HG02759 (cell line): ENCODE results near the gene IQSEC1.

Experiments used
- ATAC-seq: cut with Tn5 transposase; IDR thresholded peaks from one replicate; pipeline ENCODE4 v1.9.1; 2021; ENCODE audit warnings: mild to moderate bottlenecking, moderate library complexity; ENCODE audit not compliant: unreplicated experiment

IQSEC1 gene

GRCh38 chr3:13051581-13051980 is 21.6 kb downstream of the IQSEC1 start:
- no peak for ATAC-seq

GRCh38 chr3:13051066-13051465 is 22.2 kb downstream of the IQSEC1 start:
- ATAC-seq = no peak

GRCh38 chr3:13050446-13050845 is 22.8 kb downstream of the IQSEC1 start:
- no peak for ATAC-seq

- ATAC-seq = no peak
Observed at GRCh38 chr3:13049400-13049799, 23.8 kb downstream of the IQSEC1 start.

- ATAC-seq = no peak
Observed at GRCh38 chr3:13047296-13048165, 25.7 kb downstream of the IQSEC1 start.

- ATAC-seq = peak; percentile 31
Observed at GRCh38 chr3:13046569-13047274, 26.5 kb downstream of the IQSEC1 start.

GRCh38 chr3:13045904-13046568 is 27.2 kb downstream of the IQSEC1 start:
- peak; percentile 85 for ATAC-seq

GRCh38 chr3:13045241-13045903 is 27.9 kb downstream of the IQSEC1 start:
- ATAC-seq = no peak

- no peak for ATAC-seq
Observed at GRCh38 chr3:13044496-13045240, 28.6 kb downstream of the IQSEC1 start.

- ATAC-seq = no peak
Observed at GRCh38 chr3:13043656-13044055, 29.6 kb downstream of the IQSEC1 start.

GRCh38 chr3:13042715-13043271 is 30.4 kb downstream of the IQSEC1 start:
- ATAC-seq = no peak

- ATAC-seq = no peak
Observed at GRCh38 chr3:13042127-13042701, 31.0 kb downstream of the IQSEC1 start.

GRCh38 chr3:13041113-13041776 is 32.0 kb downstream of the IQSEC1 start:
- no peak for ATAC-seq

GRCh38 chr3:13040361-13041074 is 32.7 kb downstream of the IQSEC1 start:
- ATAC-seq = peak; percentile 91

- ATAC-seq = no peak
Observed at GRCh38 chr3:13039213-13039896, 33.9 kb downstream of the IQSEC1 start.

- no peak for ATAC-seq
Observed at GRCh38 chr3:13037458-13038117, 35.6 kb downstream of the IQSEC1 start.

- no peak for ATAC-seq
Observed at GRCh38 chr3:13034861-13035260, 38.4 kb downstream of the IQSEC1 start.
